Measurements from ENCODE around the gene NDUFS4.

NDUFS4 gene

DNA sequence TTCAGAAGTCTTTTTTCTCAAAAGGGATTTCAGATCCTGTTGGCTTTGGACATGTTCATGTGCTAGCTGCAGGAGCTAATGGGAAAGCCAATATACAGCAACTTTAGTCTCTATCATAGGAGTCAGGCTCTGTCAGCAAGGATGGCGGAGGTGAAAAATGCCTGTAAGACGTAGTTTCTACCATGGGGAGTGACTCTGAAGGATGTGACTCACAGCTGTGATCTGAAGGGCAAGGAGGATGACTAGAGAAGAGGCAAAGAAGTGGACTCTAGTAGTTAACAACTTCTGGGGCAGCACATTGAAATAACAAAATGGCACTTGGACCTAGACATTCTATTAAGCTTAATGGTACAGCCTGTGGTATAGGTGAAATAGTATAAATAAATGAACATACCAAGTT, 3.1 kb upstream of the NDUFS4 start:
- DNase-seq (ENCODE audit: low read depth in 1 of 2, low spot score in 1 of 2), result no peak
- H3K27ac ChIP-seq (replicated peaks), result no peak overlapping the region
- H3K4me3 ChIP-seq (replicated peaks; ENCODE audit: insufficient read depth, low read length), result no peak overlapping the region
- TF ChIP-seq GABPA (IDR thresholded peaks at IDR 0.05; ENCODE audit: low read depth) (no peak), POLR2AphosphoS5 (IDR thresholded peaks at IDR 0.05; ENCODE audit: low read depth) (no peak), SPI1 (IDR thresholded peaks at IDR 0.05; ENCODE audit: borderline replicate concordance, low read depth) (no peak)
- TF ChIP-seq, protein P1, sequence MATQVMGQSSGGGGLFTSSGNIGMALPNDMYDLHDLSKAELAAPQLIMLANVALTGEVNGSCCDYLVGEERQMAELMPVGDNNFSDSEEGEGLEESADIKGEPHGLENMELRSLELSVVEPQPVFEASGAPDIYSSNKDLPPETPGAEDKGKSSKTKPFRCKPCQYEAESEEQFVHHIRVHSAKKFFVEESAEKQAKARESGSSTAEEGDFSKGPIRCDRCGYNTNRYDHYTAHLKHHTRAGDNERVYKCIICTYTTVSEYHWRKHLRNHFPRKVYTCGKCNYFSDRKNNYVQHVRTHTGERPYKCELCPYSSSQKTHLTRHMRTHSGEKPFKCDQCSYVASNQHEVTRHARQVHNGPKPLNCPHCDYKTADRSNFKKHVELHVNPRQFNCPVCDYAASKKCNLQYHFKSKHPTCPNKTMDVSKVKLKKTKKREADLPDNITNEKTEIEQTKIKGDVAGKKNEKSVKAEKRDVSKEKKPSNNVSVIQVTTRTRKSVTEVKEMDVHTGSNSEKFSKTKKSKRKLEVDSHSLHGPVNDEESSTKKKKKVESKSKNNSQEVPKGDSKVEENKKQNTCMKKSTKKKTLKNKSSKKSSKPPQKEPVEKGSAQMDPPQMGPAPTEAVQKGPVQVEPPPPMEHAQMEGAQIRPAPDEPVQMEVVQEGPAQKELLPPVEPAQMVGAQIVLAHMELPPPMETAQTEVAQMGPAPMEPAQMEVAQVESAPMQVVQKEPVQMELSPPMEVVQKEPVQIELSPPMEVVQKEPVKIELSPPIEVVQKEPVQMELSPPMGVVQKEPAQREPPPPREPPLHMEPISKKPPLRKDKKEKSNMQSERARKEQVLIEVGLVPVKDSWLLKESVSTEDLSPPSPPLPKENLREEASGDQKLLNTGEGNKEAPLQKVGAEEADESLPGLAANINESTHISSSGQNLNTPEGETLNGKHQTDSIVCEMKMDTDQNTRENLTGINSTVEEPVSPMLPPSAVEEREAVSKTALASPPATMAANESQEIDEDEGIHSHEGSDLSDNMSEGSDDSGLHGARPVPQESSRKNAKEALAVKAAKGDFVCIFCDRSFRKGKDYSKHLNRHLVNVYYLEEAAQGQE (IDR thresholded peaks at IDR 0.05; ENCODE audit: insufficient replicate concordance, low read depth), result no peak
- TF ChIP-seq, protein P2, sequence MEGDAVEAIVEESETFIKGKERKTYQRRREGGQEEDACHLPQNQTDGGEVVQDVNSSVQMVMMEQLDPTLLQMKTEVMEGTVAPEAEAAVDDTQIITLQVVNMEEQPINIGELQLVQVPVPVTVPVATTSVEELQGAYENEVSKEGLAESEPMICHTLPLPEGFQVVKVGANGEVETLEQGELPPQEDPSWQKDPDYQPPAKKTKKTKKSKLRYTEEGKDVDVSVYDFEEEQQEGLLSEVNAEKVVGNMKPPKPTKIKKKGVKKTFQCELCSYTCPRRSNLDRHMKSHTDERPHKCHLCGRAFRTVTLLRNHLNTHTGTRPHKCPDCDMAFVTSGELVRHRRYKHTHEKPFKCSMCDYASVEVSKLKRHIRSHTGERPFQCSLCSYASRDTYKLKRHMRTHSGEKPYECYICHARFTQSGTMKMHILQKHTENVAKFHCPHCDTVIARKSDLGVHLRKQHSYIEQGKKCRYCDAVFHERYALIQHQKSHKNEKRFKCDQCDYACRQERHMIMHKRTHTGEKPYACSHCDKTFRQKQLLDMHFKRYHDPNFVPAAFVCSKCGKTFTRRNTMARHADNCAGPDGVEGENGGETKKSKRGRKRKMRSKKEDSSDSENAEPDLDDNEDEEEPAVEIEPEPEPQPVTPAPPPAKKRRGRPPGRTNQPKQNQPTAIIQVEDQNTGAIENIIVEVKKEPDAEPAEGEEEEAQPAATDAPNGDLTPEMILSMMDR (IDR thresholded peaks at IDR 0.05; ENCODE audit: insufficient read depth, low read length), result no peak
- H3K27me3 ChIP-seq (ENCODE audit: insufficient read depth, poor library complexity, severe bottlenecking), result peaks cover 3% of the 10 kb centered on the region

DNA sequence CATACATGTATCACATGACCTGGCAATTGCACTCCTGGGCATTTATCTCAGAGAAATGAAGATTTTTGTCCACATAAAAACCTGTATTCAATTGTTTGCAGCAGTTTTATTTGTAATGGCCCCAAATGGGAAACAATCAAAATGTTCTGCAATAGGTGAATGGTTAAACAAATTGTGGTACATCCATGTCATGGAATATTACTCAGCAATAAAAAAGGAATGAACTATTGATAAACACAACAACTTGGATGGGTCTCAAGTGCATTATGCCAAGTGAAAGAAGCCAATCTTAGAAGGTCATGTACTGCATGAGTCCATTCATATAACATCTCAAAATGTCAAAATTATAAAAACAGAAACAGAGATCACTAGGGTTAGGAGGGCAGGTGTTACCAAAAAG, 1.5 kb upstream of the NDUFS4 start:
- Histone ChIP-seq H3K4me3 (replicated peaks; ENCODE audit: insufficient read depth, low read length) (no peak overlapping the region), H3K27ac (replicated peaks) (no peak overlapping the region), H3K27me3 (ENCODE audit: insufficient read depth, poor library complexity, severe bottlenecking) (peaks cover 3% of the 10 kb centered on the region)
- TF ChIP-seq, protein P2 (IDR thresholded peaks at IDR 0.05; ENCODE audit: insufficient read depth, low read length), result no peak
- no peak for TF ChIP-seq GABPA (IDR thresholded peaks at IDR 0.05; ENCODE audit: low read depth)
- TF ChIP-seq, protein P1 (IDR thresholded peaks at IDR 0.05; ENCODE audit: insufficient replicate concordance, low read depth), result no peak
- TF ChIP-seq SPI1 (IDR thresholded peaks at IDR 0.05; ENCODE audit: borderline replicate concordance, low read depth), result no peak
- DNase-seq (ENCODE audit: low read depth in 1 of 2, low spot score in 1 of 2), result no peak

DNA sequence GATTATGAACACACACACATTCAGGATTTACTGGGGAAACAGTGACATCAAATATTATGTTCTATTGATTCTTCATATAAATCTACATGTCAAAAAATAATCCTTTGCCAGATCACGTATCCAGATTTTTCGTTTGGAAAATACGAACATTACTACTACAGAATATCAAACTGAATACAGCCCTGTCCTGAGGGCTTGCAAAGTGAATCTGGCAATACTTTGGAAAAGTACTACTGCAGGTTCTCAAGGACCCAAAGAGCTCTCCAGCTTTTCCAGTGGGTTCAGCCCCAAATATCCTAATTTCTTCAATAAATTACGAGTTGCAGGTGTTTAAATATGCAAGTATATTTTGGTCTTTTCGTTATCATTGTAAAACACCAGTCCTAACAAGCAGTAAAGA, 411 bp upstream of the NDUFS4 start:
- no peak for DNase-seq (ENCODE audit: low read depth in 1 of 2, low spot score in 1 of 2)
- Histone ChIP-seq H3K27ac (replicated peaks) (peak overlapping the region; percentile 87), H3K4me3 (replicated peaks; ENCODE audit: insufficient read depth, low read length) (peak overlapping the region; percentile 92), H3K27me3 (ENCODE audit: insufficient read depth, poor library complexity, severe bottlenecking) (peaks cover 3% of the 10 kb centered on the region)
- TF ChIP-seq, protein P1 (IDR thresholded peaks at IDR 0.05; ENCODE audit: insufficient replicate concordance, low read depth), result no peak
- no peak for TF ChIP-seq GABPA (IDR thresholded peaks at IDR 0.05; ENCODE audit: low read depth)
- TF ChIP-seq, protein P2 (IDR thresholded peaks at IDR 0.05; ENCODE audit: insufficient read depth, low read length), result no peak
- TF ChIP-seq SPI1 (IDR thresholded peaks at IDR 0.05; ENCODE audit: borderline replicate concordance, low read depth), result no peak

Data from HL-60 (cell line).